ENCODE results near the gene OAS2.

Gene OAS2

DNA sequence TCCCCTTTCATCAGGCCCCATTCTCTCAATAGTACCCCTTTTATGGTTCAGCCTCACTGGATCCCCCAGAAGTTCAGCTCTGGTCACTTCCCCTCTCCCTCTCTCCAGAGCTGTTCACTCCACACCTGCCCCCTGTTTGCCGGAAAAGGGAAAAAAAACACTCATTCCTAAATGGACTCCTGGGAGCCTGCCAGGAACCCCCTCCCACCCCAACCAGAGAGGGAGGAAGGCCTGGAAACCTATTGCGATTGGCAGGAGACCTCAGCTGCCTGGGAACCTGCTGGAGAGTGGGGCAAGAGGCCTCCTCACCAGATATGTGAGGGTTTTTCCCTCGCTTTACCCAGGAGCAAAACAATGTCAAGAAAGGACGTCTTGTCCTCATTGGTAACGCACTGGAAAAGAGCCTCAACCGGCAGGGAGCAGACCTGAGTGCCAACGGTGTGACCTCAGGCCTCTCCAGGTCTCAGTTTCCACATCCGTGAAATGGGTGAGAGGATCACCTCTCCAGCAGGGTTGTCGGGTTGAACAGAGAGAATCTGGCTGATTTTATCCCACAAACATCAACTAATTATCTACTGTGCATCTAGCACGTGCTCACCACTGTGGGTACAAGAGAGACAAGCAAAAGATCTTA lies 82.9 kb downstream of the OAS2 start:
- DNase-seq, result no peak
